Mesodermal cell (in vitro differentiated cells): ENCODE measurements around the gene HOXC9.

Experiments used
- H3K27ac ChIP-seq: 2 replicates; pipeline ENCODE4 v1.7.0; 2013; ENCODE audit warnings: mild to moderate bottlenecking, low read depth, low read length, moderate library complexity; ENCODE audit not compliant: severe bottlenecking
- H3K36me3 ChIP-seq: 2 replicates; pipeline ENCODE4 v1.7.1; 2013; ENCODE audit warnings: mild to moderate bottlenecking, low read length, moderate library complexity; ENCODE audit not compliant: control insufficient read depth, insufficient read depth
- H3K4me1 ChIP-seq: one replicate; pipeline ENCODE4 v1.7.1; 2013; ENCODE audit warnings: mild to moderate bottlenecking, low read length; ENCODE audit not compliant: insufficient read depth, control insufficient read depth, poor library complexity, severe bottlenecking
- H3K4me3 ChIP-seq: 2 replicates; pipeline ENCODE4 v1.7.0; 2013; ENCODE audit warnings: low read length, control low read depth, mild to moderate bottlenecking; ENCODE audit not compliant: insufficient read depth, poor library complexity, severe bottlenecking; ENCODE audit errors: extremely low read depth
- H3K9me3 ChIP-seq: 2 replicates; pipeline ENCODE4 v1.7.1; 2013; ENCODE audit warnings: mild to moderate bottlenecking, low read length, moderate library complexity; ENCODE audit not compliant: control insufficient read depth
- WGBS, 2 experiments: methylation state at CpG; one replicate each; pipeline ENCODE4 v1.1.5; 2013; ENCODE audit warnings: missing lambda C conversion rate in 2 of 2; ENCODE audit not compliant: insufficient coverage in 2 of 2; 5-methylcytosine and 5-hydroxymethylcytosine counted together

HOXC9 gene

GRCh38 chr12:53993162-53994008 is 6.6 kb upstream of the HOXC9 start:
- Histone ChIP-seq H3K36me3 (no peaks in the 10 kb centered on the region), H3K4me3 (no peak overlapping the region), H3K4me1 (peaks cover 13% of the 10 kb centered on the region), H3K27ac (no peak overlapping the region), H3K9me3 (no peaks in the 10 kb centered on the region)
- WGBS, 2 experiments = 43 to 54% methylated on average over 7 to 10 of the region's 18 CpGs

GRCh38 chr12:53994009-53994263 is 6.0 kb upstream of the HOXC9 start:
- no peak overlapping the region for H3K4me3 ChIP-seq
- no peaks in the 10 kb centered on the region for H3K36me3 ChIP-seq
- peaks cover 9% of the 10 kb centered on the region for H3K4me1 ChIP-seq
- WGBS, 2 experiments = 3 to 16% methylated on average over 11 to 17 of the region's 19 CpGs
- no peaks in the 10 kb centered on the region for H3K9me3 ChIP-seq
- no peak overlapping the region for H3K27ac ChIP-seq

- WGBS, 2 experiments = 8 to 11% methylated on average over 31 to 45 of the region's 60 CpGs
- no peak overlapping the region for H3K4me3 ChIP-seq
- peaks cover 6% of the 10 kb centered on the region for H3K4me1 ChIP-seq
Observed at GRCh38 chr12:53994264-53995001, 5.5 kb upstream of the HOXC9 start.

GRCh38 chr12:53995002-53995377 is 5.0 kb upstream of the HOXC9 start:
- peak overlapping the region; percentile 9 for H3K4me3 ChIP-seq

More at GRCh38 chr12:53994264-53995001, 5.5 kb upstream of the HOXC9 start:
- no peaks in the 10 kb centered on the region for H3K36me3 ChIP-seq
- no peaks in the 10 kb centered on the region for H3K9me3 ChIP-seq
- no peak overlapping the region for H3K27ac ChIP-seq

GRCh38 chr12:53995378-53996239 is 4.4 kb upstream of the HOXC9 start:
- WGBS, 2 experiments = 3% methylated on average over 41 to 43 of the region's 48 CpGs
- no peak overlapping the region for H3K27ac ChIP-seq
- H3K9me3 ChIP-seq = no peaks in the 10 kb centered on the region
- peak overlapping the region; percentile 9 for H3K4me3 ChIP-seq
- peaks cover 6% of the 10 kb centered on the region for H3K4me1 ChIP-seq
- no peaks in the 10 kb centered on the region for H3K36me3 ChIP-seq

More at GRCh38 chr12:53995002-53995377, 5.0 kb upstream of the HOXC9 start:
- Histone ChIP-seq H3K4me1 (peaks cover 6% of the 10 kb centered on the region), H3K36me3 (no peaks in the 10 kb centered on the region), H3K27ac (no peak overlapping the region), H3K9me3 (no peaks in the 10 kb centered on the region)
- 1 to 3% methylated on average over 13 to 17 of the region's 17 CpGs for WGBS, 2 experiments

GRCh38 chr12:53996240-53997203 is 3.4 kb upstream of the HOXC9 start:
- peak overlapping the region; percentile 14 for H3K4me3 ChIP-seq
- 13 to 32% methylated on average over 16 to 20 of the region's 29 CpGs for WGBS, 2 experiments
- H3K9me3 ChIP-seq = no peaks in the 10 kb centered on the region
- no peak overlapping the region for H3K27ac ChIP-seq
- H3K4me1 ChIP-seq = peaks cover 6% of the 10 kb centered on the region
- no peaks in the 10 kb centered on the region for H3K36me3 ChIP-seq

- WGBS, 2 experiments = 8 to 9% methylated on average over 22 to 27 of the region's 35 CpGs
- H3K9me3 ChIP-seq = no peaks in the 10 kb centered on the region
- H3K36me3 ChIP-seq = no peaks in the 10 kb centered on the region
- H3K27ac ChIP-seq = peak overlapping the region; percentile 29
- H3K4me3 ChIP-seq = peak overlapping the region; percentile 14
- peaks cover 6% of the 10 kb centered on the region for H3K4me1 ChIP-seq
Observed at GRCh38 chr12:53997204-53998109, 2.5 kb upstream of the HOXC9 start.

GRCh38 chr12:53998110-53998899 is 1.7 kb upstream of the HOXC9 start:
- 7 to 19% methylated on average over 3 to 5 of the region's 11 CpGs for WGBS, 2 experiments
- peaks cover 6% of the 10 kb centered on the region for H3K4me1 ChIP-seq
- no peak overlapping the region for H3K4me3 ChIP-seq
- peak overlapping the region; percentile 6 for H3K27ac ChIP-seq
- H3K9me3 ChIP-seq = no peaks in the 10 kb centered on the region
- no peaks in the 10 kb centered on the region for H3K36me3 ChIP-seq

- H3K27ac ChIP-seq = no peak overlapping the region
- 31% methylated on average over 3 of the region's 13 CpGs; no CpG with 5 or more reads in 1 of the 2 experiments for WGBS, 2 experiments
- H3K4me3 ChIP-seq = no peak overlapping the region
- no peaks in the 10 kb centered on the region for H3K9me3 ChIP-seq
- no peaks in the 10 kb centered on the region for H3K36me3 ChIP-seq
- peaks cover 6% of the 10 kb centered on the region for H3K4me1 ChIP-seq
Observed at GRCh38 chr12:53998900-53999236, 1.1 kb upstream of the HOXC9 start.
